ENCODE data around the gene EFEMP2. TPM values are rescaled to one million over a fixed set of nuclear protein-coding genes. Genes with fewer than 3 reads are reported as not detected.

The EFEMP2 gene
- total RNA-seq, 1 experiment from 2014 or later = 4.5 TPM

DNA sequence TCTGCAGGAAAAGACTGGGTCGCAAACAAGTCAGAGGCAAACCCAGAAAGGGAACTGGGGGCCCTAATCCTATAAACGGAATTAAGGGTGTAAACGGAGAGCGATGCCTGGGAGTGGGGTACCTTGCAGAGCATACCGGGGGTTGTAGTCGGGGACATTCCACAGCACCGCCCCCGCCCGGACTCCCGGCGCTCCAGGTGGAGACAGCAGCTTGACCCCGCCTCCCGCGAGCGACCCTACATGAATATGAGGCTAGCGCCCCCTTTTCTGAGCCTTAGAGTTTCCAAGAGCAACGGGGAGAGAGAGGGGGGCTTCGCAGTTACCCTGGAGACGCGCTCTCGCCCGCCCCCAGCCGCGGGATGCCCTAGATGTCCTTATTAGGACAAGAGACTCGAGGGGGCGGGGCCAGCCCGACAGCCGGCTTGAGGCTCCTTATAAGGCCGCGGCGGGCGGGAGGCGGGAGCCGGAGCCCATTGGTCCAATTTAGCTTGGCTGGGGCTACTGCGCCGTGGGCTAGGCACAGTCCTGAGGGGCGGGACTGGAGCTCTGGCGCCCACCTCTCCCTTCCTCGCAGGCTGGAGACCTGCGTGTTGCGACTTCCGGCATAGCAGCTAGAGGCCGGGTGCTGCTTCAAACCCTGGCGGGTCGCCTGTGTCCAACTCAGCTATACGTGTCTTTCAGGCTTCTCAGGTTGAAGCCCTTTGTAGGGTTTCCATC, 13.3 kb downstream of the EFEMP2 start:
- ChIA-PET CTCF (interaction anchor here (0.6 to 2.6 kb wide), 16 partner anchors 8 to 454 kb away, joined by 3 to 26 read pairs (median 4); partner anchors contain the start of genes CCDC85B, FIBP and PCNX3), POLR2A (ENCODE audit: unreplicated experiment) (interaction anchor here (0.6 to 1.8 kb wide), 11 partner anchors 10 to 441 kb away, joined by 3 to 23 read pairs (median 5); partner anchors contain the start of genes CCDC85B, FIBP, FOSL1 and RNASEH2C)
- intact Hi-C loops (cut with micrococcal nuclease) = loop anchor here (1.0 to 2.0 kb wide), 2 partner anchors 30 to 244 kb away; partner anchors contain the start of genes FIBP and PCNX3
- H3K9me3 ChIP-seq (ENCODE audit: low read length) = no peaks in the 10 kb centered on the region
- BruUV-seq (replicated peaks) = no TSS peak
- H3K4me3 ChIP-seq (ENCODE audit: low read length) = peak overlapping the region; percentile 79
- ATAC-seq (peak; percentile 63), DNase-seq (peak; percentile 99)
- no peaks in the 10 kb centered on the region for H3K27me3 ChIP-seq (ENCODE audit: low read length)
- peaks cover 41% of the 10 kb centered on the region for H3K4me1 ChIP-seq (ENCODE audit: insufficient read depth, low read length)
- peaks cover 63% of the 10 kb centered on the region for H3K79me2 ChIP-seq (ENCODE audit: low read length)
- H2AFZ ChIP-seq (ENCODE audit: low read length) = peak overlapping the region; percentile 93
- H3K4me2 ChIP-seq (ENCODE audit: low read length) = peak overlapping the region; percentile 98
- TF ChIP-seq, protein P1, sequence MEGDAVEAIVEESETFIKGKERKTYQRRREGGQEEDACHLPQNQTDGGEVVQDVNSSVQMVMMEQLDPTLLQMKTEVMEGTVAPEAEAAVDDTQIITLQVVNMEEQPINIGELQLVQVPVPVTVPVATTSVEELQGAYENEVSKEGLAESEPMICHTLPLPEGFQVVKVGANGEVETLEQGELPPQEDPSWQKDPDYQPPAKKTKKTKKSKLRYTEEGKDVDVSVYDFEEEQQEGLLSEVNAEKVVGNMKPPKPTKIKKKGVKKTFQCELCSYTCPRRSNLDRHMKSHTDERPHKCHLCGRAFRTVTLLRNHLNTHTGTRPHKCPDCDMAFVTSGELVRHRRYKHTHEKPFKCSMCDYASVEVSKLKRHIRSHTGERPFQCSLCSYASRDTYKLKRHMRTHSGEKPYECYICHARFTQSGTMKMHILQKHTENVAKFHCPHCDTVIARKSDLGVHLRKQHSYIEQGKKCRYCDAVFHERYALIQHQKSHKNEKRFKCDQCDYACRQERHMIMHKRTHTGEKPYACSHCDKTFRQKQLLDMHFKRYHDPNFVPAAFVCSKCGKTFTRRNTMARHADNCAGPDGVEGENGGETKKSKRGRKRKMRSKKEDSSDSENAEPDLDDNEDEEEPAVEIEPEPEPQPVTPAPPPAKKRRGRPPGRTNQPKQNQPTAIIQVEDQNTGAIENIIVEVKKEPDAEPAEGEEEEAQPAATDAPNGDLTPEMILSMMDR (conservative IDR thresholded peaks at IDR 0.05; ENCODE audit: low read depth, low read length) = no peak
- TF ChIP-seq EZH2phosphoT487 (IDR thresholded peaks at IDR 0.05; ENCODE audit: borderline replicate concordance, low read length) (no peak), EZH2 (IDR thresholded peaks at IDR 0.05; ENCODE audit: low read length, unreplicated experiment) (no peak)
- peaks cover 33% of the 10 kb centered on the region for H4K20me1 ChIP-seq (ENCODE audit: low read length)
- peak overlapping the region; percentile 74 for H3K27ac ChIP-seq (ENCODE audit: low read length)
- peaks cover 31% of the 10 kb centered on the region for H3K36me3 ChIP-seq (ENCODE audit: low read depth, low read length)
- H3K9ac ChIP-seq (ENCODE audit: low read length) = peak overlapping the region; percentile 90
- H3F3A ChIP-seq (ENCODE audit: low read length, unreplicated experiment) = peaks cover 11% of the 10 kb centered on the region
- no peaks in the 10 kb centered on the region for H3K9me2 ChIP-seq (replicated peaks; ENCODE audit: low read length)

DNA sequence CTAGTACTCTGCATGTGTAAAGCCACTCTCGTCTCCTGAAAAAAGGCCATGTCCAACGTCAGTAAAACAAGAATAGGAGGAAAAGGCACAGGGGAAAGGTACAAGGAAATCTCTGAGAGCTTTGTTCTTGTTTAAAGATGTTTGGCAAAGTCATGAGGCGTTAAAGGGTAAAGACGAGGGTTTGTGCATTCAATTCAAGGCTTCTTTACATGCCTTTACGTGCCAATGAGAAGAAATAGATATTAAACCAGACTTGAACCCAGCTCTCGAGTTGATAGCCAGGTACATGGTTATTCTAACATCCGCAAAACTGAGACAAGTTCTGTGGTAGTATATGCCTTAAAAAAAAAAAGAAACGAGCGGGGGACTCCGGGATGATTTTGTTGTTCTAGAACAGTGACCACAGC, 13.9 kb downstream of the EFEMP2 start:
- Histone ChIP-seq H3K4me2 (ENCODE audit: low read length) (peak overlapping the region; percentile 98), H3K36me3 (ENCODE audit: low read depth, low read length) (peaks cover 31% of the 10 kb centered on the region), H3K27me3 (ENCODE audit: low read length) (no peaks in the 10 kb centered on the region), H2AFZ (ENCODE audit: low read length) (peak overlapping the region; percentile 93), H3K79me2 (ENCODE audit: low read length) (peaks cover 68% of the 10 kb centered on the region), H3K4me1 (ENCODE audit: insufficient read depth, low read length) (peaks cover 42% of the 10 kb centered on the region), H3K9me2 (replicated peaks; ENCODE audit: low read length) (no peaks in the 10 kb centered on the region), H4K20me1 (ENCODE audit: low read length) (peaks cover 39% of the 10 kb centered on the region), H3K4me3 (ENCODE audit: low read length) (peak overlapping the region; percentile 79), H3K27ac (ENCODE audit: low read length) (peak overlapping the region; percentile 74), H3F3A (ENCODE audit: low read length, unreplicated experiment) (peaks cover 11% of the 10 kb centered on the region), H3K9me3 (ENCODE audit: low read length) (no peaks in the 10 kb centered on the region), H3K9ac (ENCODE audit: low read length) (peak overlapping the region; percentile 90)
- no peak for TF ChIP-seq EZH2phosphoT487 (IDR thresholded peaks at IDR 0.05; ENCODE audit: borderline replicate concordance, low read length)
- no peak for TF ChIP-seq EZH2 (IDR thresholded peaks at IDR 0.05; ENCODE audit: low read length, unreplicated experiment)
- TF ChIP-seq, protein P1 (conservative IDR thresholded peaks at IDR 0.05; ENCODE audit: low read depth, low read length) = no peak
- ATAC-seq (no peak), DNase-seq (peak; percentile 29)
- ChIA-PET POLR2A (ENCODE audit: unreplicated experiment) (interaction anchor here (0.5 to 1.8 kb wide), 9 partner anchors 9 to 1519 kb away, joined by 3 to 23 read pairs (median 5); partner anchors contain the start of genes CCDC85B, CCDC88B, FIBP and RELA), CTCF (interaction anchor here (0.5 to 2.6 kb wide), 5 partner anchors 30 to 147 kb away, joined by 3 to 26 read pairs (median 8); partner anchors contain the start of genes CCDC85B and FIBP)
- TSS peak; percentile 25 for BruUV-seq (replicated peaks)
- intact Hi-C loops (cut with micrococcal nuclease) = loop anchor here (1.0 to 2.0 kb wide), 2 partner anchors 30 to 243 kb away; partner anchors contain the start of genes FIBP and PCNX3

Data from PC-3 (cell line).